GM19023 (cell line): ENCODE data around the gene AZIN2.
"Not testable (repeated sequence)": the region's sequence is repeated elsewhere in the genome, so short reads cannot be mapped to it uniquely, and the experiment has no call there.

Experiments used
- ATAC-seq: cut with Tn5 transposase; IDR thresholded peaks from one replicate; pipeline ENCODE4 v1.9.1; 2021; ENCODE audit warnings: mild to moderate bottlenecking, moderate library complexity; ENCODE audit not compliant: unreplicated experiment

The AZIN2 gene

GRCh38 chr1:33056426-33056825, 24.5 kb upstream of the AZIN2 start:
- ATAC-seq = no peak

GRCh38 chr1:33057095-33057494, 23.9 kb upstream of the AZIN2 start:
- ATAC-seq = no peak

DNA sequence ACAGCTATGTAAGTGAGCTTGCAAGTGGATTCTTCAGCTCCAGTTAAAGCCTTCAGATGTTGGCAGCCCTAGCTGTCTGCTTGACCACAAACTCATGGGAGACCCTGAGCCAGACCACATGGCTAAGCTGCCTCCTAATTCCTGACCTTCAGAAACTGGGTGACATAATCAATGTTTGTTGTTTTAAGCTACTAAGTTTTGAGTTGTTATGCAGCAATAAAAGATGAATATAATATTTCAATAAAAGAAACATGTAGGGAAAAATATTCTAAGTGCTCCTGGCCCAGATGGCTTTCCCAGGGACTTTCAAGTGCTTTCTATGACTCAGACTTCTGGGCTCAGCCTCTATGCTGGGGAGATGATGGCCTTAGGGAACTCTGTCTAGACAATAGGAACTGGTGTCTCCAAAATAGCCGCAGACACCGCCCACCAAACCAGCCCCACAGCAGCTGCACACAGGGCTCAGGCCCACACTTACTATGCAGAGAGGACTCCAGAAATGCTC, 20.3 kb upstream of the AZIN2 start:
- ATAC-seq = no peak

- ATAC-seq = no peak
These were observed 19.1 kb upstream of the AZIN2 start for GRCh38 chr1:33061834-33062233.

- ATAC-seq = not testable (repeated sequence)
These were observed 16.7 kb upstream of the AZIN2 start for GRCh38 chr1:33064284-33064683.

DNA sequence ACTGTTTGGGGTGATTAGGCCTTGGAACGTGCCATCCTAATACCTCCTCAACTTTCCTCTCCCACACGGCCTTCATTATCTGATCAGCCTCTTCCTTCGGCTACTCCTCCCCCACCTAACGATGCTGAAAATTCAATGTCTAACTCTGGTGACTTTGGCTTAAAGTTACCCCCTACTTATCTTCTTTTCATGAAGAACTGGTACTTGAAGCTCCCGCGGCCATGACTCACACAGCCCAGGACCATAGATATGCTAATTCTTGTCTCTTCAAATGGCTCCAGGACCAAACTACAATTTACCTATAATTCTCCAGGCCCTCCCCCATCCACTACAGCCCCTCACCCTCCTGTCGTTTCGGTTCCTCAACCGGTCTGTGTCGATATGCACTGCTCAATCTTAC, 15.7 kb upstream of the AZIN2 start:
- no peak for ATAC-seq

DNA sequence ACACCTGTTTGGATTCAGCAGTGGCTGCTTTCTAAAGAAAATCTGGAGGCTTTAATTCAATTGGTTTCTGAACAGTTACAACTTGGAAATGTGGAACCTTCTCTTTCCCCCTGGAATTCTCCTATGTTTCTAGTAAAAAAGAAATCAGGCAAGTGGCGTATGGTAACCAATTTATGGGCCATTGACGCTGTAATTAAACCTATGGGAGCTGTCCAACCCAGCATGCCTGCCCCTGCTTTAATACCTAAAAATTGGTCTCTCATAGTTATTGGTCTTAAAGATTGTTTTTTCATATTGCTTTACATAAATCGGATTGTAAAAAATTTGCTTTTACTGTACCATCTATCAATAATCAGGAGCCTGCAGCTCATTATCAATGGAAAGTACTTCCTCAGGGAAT, 14.5 kb upstream of the AZIN2 start:
- ATAC-seq = not testable (repeated sequence)

- not testable (repeated sequence) for ATAC-seq
These were observed 12.8 kb upstream of the AZIN2 start for GRCh38 chr1:33068108-33068507.

DNA sequence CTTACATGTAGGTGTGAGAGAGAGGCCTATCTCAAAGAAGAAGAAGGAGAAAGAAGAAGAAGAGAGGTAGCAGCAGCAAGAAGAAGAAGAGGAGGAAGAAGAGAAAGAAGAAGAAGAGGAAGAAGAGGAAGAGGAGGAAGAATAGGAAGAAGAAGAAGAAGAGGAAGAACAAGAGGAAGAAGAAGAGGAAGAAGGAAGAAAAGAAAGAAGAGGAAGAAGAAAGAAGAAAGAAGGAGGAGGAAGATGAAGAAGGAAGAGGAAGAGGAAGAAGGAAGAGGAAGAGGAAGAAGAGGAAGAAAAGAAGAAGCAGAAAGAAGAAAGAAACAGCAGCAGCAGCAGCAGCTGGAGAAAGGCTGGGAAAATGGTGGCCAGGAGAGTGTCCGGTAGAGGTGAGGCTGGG, 10.3 kb upstream of the AZIN2 start:
- ATAC-seq = no peak

DNA sequence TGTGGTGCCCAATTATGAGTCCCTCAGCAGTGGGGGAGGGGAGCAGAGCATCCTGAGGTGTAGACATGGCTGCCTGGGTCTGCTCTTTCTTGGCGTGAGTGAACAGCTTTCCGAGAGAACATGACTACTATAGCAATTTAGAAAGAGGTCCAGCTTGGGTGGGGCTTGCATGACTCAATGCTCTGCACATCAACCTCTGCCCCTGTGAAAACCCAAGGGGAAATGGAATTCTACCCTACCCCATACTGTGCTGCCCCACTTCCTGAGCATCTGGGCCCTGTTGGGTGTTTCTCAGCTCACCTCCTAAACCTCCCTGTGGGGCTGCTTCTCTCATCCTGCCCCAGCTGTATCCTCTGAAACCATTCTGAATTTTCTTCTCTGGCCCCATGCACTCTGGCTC, 8.2 kb upstream of the AZIN2 start:
- ATAC-seq = no peak

GRCh38 chr1:33074193-33074945, 6.6 kb upstream of the AZIN2 start:
- no peak for ATAC-seq

- ATAC-seq = no peak
These were observed 2.8 kb upstream of the AZIN2 start for GRCh38 chr1:33078030-33078591.

DNA sequence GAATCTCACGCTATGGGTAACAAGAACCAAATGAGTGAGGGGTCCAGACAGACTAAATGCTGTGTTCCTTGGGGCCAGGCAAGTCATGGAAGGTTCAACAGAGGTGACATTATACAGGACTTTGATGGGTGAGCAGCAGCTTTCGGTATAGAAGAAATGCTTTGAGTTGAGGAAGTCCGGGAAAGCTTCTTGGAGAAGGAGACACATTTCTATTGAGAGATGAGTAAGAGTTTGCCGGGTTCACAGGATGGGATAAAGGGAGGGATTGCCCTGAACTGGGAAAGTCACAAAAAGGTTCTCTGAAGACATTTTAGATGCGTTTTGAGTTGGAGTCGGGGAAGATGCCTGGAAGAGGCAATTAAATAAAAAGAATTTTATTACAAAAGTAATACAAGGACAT, 580 bp upstream of the AZIN2 start:
- no peak for ATAC-seq

DNA sequence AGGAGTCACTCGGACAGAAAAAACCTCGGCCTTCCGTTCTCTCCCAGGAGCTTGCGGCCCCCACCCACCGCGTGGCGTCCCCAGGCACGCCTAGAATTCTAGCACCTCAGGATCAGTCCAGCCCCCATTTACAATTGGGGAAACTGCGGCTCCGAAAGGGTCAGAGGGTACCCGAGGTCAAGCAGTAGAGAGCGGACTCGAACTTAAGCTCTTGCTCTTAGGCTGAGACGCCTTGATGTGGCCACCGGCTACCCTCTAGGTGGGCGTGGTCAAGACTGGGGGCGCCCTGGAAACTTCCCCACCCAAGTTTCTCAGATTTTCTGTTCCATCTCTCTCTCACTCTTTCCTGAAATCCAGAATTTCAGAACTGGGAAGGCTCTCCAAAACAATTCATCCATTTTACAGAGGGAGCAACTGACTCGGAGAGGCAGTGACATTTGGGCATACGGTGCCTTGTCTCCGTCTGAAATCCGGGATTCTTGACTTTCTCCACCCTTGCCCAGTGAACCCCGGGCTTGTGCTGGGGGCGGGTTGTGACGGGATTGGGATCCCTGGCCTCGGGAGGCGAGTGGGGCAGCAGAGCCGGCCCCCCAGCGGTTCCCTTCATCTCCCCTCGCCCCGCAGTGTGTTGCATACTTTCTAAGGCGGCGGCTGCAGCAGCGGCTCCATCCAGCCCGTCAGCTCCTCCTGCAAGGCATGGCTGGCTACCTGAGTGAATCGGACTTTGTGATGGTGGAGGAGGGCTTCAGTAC, 777 bp downstream of the AZIN2 start:
- ATAC-seq = no peak

GRCh38 chr1:33082575-33083108, 1.7 kb downstream of the AZIN2 start:
- ATAC-seq = no peak

- ATAC-seq = no peak
These were observed 4.4 kb downstream of the AZIN2 start for GRCh38 chr1:33085332-33085731.

DNA sequence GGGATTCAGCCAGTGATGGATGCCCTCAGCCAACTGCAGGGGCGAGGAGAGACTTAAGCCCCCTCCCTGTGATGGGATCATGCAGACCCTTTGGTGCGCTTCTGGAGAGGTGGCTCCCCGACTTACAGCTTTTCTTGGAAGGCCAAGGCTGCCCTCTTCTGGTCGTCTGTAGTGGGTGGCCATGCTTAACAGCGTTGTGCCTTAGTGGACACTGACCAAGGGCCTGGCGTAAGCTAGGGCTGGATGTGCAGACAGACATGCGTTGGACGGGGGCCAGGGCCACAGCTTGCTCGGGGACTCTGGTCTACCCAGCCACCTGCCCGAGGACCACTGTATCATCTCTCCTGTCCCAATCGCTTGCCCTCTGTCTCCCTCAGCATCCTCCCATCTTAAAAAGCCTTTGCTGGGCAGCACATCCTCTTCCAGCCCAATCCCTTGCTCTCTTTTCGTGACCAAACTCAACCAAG, 5.5 kb downstream of the AZIN2 start:
- no peak for ATAC-seq

- no peak for ATAC-seq
These were observed 6.7 kb downstream of the AZIN2 start for GRCh38 chr1:33087677-33088076.

DNA sequence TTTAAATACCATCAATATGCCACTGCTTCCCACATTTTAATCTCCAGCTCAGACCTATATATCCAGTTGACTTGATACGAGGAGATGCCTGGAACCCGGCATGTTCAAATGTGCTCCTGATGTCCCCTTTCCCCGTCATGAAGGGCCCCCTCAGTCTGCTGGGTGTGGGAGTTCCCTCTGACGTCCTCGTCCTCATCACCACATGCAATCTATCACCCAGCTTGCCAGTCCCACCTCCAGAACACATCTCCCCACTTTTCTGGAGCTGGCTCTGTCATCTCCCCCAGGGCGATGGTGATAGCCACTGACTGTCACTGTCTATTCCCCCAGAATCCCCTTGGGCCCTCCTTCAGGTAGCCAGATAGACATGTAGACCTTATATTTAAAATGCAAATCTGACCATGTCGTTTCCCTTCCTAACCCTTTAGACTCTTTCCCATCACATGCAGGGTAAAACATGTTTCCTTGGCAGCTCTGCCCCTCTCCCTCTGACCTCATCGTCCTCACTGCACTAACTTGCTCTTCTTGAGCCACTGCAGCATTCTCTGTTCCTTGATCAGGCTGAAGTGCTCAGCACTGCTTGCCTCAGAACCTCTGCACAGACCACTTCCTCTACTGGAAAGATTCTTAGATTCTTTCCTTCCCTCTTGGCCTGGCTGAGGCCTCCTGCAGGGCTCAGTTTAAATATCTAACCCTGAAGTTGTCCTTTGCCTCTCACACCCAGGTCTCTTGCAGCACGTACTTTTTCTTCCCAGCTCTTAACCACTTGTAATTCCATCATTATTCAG, 7.4 kb downstream of the AZIN2 start:
- ATAC-seq = no peak

GRCh38 chr1:33089457-33089856, 8.5 kb downstream of the AZIN2 start:
- ATAC-seq = no peak

DNA sequence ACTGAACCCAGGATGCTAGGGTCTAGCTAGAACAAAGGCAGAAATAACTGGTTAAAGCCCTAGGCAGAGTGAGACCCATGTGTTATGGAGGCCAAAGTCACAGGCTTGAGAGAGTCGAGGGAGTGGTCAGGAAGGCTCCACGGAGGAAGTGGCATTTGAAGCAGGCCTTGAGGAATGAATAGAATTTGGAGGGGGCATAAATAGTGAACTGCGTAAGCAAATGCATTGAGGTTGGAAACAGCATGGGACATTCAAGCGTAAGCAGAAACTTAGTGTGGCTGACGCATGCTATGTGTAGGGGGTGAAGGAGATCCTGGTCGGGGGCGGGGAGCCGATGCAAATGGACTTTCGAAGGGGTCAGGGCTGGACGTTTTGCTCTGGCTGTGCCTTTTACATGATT, 11.5 kb downstream of the AZIN2 start:
- ATAC-seq = no peak
